Prostate gland (tissue), 2 donors: ENCODE results near the gene TCF15. TPM values are rescaled to one million over a fixed set of nuclear protein-coding genes. Genes with fewer than 3 reads are reported as not detected.
A peak's percentile ranks its signal among the peaks of the same experiment; 100 is the strongest.

Experiments
- DNase-seq: peaks from one replicate; pipeline ENCODE4 v3.0.0-alpha.2; 2019; ENCODE audit warnings: low spot score
- H3K27ac ChIP-seq, 2 donors: fragments of 200-600 bp; sonication (generic); 2 replicates each; pipeline ENCODE4 v1.5.1; 2017 to 2019
- H3K27me3 ChIP-seq: fragments of 200-600 bp; sonication (generic); replicated peaks from 2 replicates; pipeline ENCODE4 v1.5.1; 2019; ENCODE audit not compliant: insufficient read depth
- H3K36me3 ChIP-seq, 2 donors: fragments of 200-600 bp; sonication (generic); 1 replicate in 1 of 2; 2 replicates in 1 of 2; pipeline versions ENCODE4 v1.5.1 to v1.8.1; 2017 to 2019
- H3K4me1 ChIP-seq: fragments of 200-600 bp; sonication (generic); replicated peaks from 2 replicates; pipeline ENCODE4 v1.5.1; 2019
- H3K4me3 ChIP-seq, 2 donors: fragments of 200-600 bp; sonication (generic); 2 replicates each; pipeline ENCODE4 v1.5.1; 2017 to 2019
- H3K9me3 ChIP-seq: fragments of 200-600 bp; sonication (generic); 2 replicates; pipeline ENCODE4 v1.5.1; 2017
- CTCF ChIP-seq, 4 experiments: fragments of 200-600 bp in 2 of 4; fragments of 450-650 bp in 2 of 4; sonication (generic) in 2 of 4; IDR thresholded peaks; 1 replicate in 3 of 4; 2 replicates in 1 of 4; pipeline ENCODE4 v1.5.1; 2016 to 2019; ENCODE audit warnings: antibody characterized with exemption in 4 of 4, mild to moderate bottlenecking in 2 of 4, moderate library complexity in 2 of 4
- POLR2A ChIP-seq: fragments of 450-650 bp; IDR thresholded peaks from one replicate; pipeline ENCODE4 v1.6.1; 2016; ENCODE audit warnings: antibody characterized with exemption, mild to moderate bottlenecking
- POLR2AphosphoS5 ChIP-seq: sonication (generic); formaldehyde crosslinking; IDR thresholded peaks from one replicate; pipeline ENCODE4 v1.6.1; 2017; ENCODE audit warnings: antibody characterized with exemption
- WGBS: methylation state at CpG from one replicate; pipeline ENCODE4 v1.1.5; 2018; 5-methylcytosine and 5-hydroxymethylcytosine counted together
- intact Hi-C: fragments of 100-400 bp; cut with DNase I; formaldehyde crosslinking; loops from one replicate; pipeline ENCODE4 v1.14.2; 2022
- total RNA-seq, 2 donors: library from RNA; depleted of rRNA; stranded (reverse); fragments of >200 nt; gene quantifications; one replicate each; pipeline ENCODE4 v1.1.0, GENCODE V29; 2016

TCF15 gene
- total RNA-seq, 2 donors from 2014 or later = 0.55 to 0.68 TPM

- 80% methylated on average over 5 of the region's 5 CpGs for WGBS
- H3K36me3 ChIP-seq = no peaks in the 10 kb centered on the region
- DNase-seq = no peak
- H3K27ac ChIP-seq = no peak overlapping the region
- TF ChIP-seq CTCF (IDR thresholded peaks at IDR 0.05) = no peak
- no peak for TF ChIP-seq POLR2AphosphoS5
- no peak for TF ChIP-seq POLR2A
- intact Hi-C loops = loop anchor here (5.0 kb wide), 2 partner anchors 85 to 175 kb away; no protein-coding TSS in a partner anchor
- H3K4me1 ChIP-seq = no peaks in the 10 kb centered on the region
- no peak overlapping the region for H3K4me3 ChIP-seq
- H3K9me3 ChIP-seq = no peaks in the 10 kb centered on the region
- H3K27me3 ChIP-seq = peaks cover 2% of the 10 kb centered on the region
Measured at GRCh38 chr20:562232-562897, 47.7 kb downstream of the TCF15 start.

GRCh38 chr20:561437-562231 lies 48.5 kb downstream of the TCF15 start:
- Histone ChIP-seq H3K27me3 (peaks cover 2% of the 10 kb centered on the region), H3K36me3 (no peaks in the 10 kb centered on the region), H3K4me3 (no peak overlapping the region), H3K4me1 (no peaks in the 10 kb centered on the region), H3K9me3 (no peaks in the 10 kb centered on the region), H3K27ac (no peak overlapping the region)
- intact Hi-C loops = loop anchor here (5.0 kb wide), 2 partner anchors 86 to 176 kb away; no protein-coding TSS in a partner anchor
- peak; percentile 39 for DNase-seq
- WGBS = 37% methylated on average over 11 of the region's 12 CpGs
- TF ChIP-seq CTCF (IDR thresholded peaks at IDR 0.05) (peak; percentile 64 to 92 (median 88)), POLR2AphosphoS5 (peak; percentile 22), POLR2A (no peak)

- TF ChIP-seq POLR2AphosphoS5 = no peak
- no peak for TF ChIP-seq CTCF (IDR thresholded peaks at IDR 0.05)
- TF ChIP-seq POLR2A = no peak
- no peak overlapping the region for H3K27ac ChIP-seq
- intact Hi-C loops = loop anchor here (5.0 kb wide), 2 partner anchors 87 to 177 kb away; no protein-coding TSS in a partner anchor
- no peaks in the 10 kb centered on the region for H3K9me3 ChIP-seq
- no peaks in the 10 kb centered on the region for H3K4me1 ChIP-seq
- H3K36me3 ChIP-seq = no peaks in the 10 kb centered on the region
- 46% methylated on average over 2 of the region's 2 CpGs for WGBS
- H3K4me3 ChIP-seq = no peak overlapping the region
- H3K27me3 ChIP-seq = no peaks in the 10 kb centered on the region
- DNase-seq = no peak
Measured at GRCh38 chr20:560680-561079, 49.4 kb downstream of the TCF15 start.

GRCh38 chr20:558117-558516 lies 52.0 kb downstream of the TCF15 start:
- TF ChIP-seq POLR2A (no peak), CTCF (IDR thresholded peaks at IDR 0.05) (no peak), POLR2AphosphoS5 (no peak)
- Histone ChIP-seq H3K27me3 (no peaks in the 10 kb centered on the region), H3K4me3 (no peak overlapping the region), H3K36me3 (no peaks in the 10 kb centered on the region), H3K4me1 (no peaks in the 10 kb centered on the region), H3K27ac (no peak overlapping the region), H3K9me3 (no peaks in the 10 kb centered on the region)
- 94% methylated on average over 3 of the region's 3 CpGs for WGBS
- no peak for DNase-seq
- intact Hi-C loops = no loop called here
